ENCODE data around the gene SH3GL1.

The SH3GL1 gene

DNA sequence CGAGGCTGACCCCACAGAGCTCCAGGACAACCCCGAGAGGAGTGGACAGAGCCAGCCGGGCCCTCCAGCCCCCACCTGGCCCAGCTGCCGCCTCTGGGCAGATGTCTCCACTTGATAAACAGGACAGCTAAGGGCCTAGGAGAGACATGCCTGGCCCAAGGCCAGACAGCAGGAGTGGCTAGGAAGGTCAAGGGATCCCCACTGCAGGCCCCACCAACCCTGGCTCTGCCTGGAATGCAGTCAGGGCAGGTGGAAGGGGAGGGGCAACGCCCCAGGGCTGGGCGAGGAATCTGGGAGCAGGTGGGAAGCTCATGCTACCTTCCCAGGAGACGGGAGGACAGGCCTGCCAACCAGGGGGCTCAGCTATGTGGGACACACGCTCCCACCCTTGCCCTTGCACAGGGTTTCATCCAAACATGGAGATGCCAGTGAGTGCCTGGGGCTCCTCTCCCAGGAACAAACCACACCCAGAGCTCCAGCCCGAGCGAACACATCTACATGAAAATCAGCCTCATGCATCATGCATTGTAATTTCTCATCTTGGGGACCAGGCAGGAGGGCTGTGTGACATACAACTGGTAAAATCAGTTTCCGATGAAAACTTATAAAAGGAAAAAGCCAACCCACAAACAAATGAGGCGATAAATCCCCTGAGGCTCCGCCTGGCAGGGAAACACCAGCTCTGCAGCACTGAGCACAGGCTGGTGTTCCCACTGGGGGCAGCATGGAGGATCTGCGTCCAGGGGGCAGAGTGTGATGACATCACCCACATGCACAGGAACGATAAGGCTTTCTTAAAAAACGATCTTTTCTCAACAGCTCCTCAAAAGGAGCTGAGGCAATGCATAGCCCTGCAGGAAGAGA lies 25.0 kb downstream of the SH3GL1 start:
- DNase-seq, result no peak

DNA sequence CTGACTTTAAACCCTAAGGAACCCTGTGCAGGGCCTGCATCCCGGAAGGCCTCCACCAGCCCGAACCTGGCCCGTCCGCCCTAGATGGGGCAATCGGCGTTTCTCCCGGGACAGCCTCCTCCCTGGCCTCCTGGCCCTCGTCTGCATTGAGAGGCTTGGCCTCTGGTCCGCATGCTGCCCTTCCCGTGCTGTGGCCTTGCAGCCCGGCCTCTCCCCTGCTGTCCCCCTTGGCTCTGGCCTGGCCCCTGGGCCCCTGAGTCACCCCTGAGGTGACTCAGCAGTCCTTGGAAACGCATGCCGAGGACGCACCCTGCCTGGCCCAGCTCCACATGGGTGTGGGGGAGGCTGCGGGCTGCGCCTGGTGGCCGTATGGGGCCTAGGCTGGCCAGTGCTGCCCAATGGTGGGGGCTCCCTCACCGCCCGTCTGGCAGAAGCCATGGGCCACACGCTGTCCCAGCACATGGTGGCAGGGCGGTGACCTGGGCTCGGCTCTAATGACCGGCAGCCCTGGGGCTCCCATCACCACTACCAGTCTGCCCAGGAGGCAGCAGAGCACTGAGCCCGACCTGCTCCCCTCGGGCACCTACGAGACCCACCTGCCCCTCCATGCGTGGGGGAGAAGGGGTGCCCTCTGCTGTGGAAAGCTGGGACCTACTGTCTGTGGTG lies 25.7 kb downstream of the SH3GL1 start:
- no peak for DNase-seq

DNA sequence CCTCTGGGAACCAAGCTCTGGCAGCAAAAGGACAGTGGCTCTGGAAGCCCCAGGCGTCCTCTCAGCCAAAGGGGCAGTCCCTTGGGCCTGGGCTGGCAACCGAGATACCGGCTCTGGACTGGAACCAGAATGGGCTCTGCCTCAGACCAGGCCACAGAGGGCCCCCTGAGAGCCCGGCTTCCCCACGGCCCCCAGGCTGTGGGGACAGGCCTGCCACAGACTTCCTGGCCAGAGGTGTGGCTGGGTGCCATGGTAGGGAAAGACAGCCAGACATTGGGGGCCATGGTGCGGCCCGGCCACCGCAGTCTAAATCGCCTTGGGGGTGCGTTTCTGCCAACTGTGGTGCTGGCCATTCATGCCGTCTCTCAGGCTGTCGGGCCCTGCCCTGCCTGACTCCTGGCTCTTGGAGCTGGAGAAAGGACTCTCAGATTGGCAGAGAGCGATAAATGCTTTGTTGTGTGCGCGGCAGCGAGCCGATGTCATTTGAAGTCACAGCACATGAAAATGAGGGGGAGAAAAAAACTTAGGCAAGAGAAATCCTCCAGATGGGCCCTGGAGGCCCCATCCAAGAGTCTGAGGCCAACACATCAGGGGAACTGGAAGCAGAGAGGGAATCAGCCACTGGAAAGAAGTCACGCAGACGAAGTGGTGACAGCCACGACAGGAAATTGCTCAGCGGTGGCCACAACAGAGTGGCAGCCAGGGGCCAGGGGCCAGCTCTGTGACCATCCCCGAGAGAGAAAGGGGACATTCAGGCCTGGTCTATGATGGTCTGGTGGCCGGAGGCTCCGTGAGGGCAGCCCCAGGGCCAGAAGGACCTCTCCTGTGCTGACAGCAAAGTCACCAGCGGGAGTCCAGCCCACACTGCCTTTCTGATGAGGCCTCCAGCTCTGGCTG lies 26.5 kb downstream of the SH3GL1 start:
- no peak for DNase-seq

DNA sequence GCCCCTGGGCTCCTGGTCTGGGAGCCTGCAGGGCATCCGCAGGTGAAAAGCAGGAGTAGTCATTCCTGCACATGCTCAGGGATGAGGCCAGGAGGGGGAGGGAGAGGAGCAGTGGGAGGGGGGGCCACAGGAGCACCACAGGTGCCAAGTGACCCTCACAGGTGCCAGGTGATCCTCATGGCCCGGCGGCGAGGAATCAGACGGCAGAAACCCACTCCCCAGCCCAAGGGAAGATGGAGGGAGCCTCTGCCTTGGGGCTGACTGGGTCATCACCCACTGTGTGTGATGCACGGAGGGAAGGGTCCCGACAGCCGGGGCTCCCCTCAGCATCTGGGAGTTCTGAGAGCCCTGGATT lies 27.4 kb downstream of the SH3GL1 start:
- no peak for DNase-seq

DNA sequence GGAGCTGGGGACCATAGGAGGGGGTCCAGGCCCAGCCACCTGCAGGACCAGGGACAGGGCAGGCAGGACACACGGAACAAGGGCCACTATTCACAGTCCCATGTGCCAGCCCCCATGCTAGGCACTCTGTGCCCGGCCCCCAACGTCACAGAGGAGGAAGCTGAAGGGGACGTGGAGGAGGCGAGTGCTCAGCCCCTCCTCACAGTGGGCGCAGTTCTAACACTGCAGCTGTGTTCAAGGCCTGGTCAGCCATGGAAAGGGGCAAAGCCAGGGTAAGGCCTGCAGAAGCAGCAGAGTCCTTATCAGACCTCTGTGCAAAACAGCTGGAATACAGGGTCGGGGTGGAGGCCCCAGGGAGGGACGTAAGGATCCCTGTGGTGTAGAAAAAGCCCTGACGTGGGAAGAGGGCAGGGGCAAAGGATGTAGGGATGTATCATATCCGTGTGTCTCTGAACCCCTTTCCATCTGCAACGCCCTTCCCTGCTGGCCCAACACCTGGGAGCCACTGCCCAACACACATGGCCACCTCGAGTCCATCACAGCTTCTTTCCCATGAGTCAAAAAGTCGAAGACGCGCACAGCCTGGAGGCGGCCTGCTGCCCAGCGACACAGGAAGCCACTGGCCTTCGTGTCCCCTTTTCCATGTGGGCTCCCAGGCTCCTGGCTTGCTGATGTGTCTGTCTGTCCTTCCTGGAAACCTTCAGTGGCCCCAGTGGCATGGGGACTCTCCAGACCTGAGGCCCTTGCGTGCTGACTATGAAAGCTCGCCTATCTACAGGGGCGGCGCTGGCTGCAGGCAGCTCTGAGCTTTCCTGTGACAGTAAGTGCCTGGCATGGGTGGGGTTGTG lies 28.0 kb downstream of the SH3GL1 start:
- no peak for DNase-seq

DNA sequence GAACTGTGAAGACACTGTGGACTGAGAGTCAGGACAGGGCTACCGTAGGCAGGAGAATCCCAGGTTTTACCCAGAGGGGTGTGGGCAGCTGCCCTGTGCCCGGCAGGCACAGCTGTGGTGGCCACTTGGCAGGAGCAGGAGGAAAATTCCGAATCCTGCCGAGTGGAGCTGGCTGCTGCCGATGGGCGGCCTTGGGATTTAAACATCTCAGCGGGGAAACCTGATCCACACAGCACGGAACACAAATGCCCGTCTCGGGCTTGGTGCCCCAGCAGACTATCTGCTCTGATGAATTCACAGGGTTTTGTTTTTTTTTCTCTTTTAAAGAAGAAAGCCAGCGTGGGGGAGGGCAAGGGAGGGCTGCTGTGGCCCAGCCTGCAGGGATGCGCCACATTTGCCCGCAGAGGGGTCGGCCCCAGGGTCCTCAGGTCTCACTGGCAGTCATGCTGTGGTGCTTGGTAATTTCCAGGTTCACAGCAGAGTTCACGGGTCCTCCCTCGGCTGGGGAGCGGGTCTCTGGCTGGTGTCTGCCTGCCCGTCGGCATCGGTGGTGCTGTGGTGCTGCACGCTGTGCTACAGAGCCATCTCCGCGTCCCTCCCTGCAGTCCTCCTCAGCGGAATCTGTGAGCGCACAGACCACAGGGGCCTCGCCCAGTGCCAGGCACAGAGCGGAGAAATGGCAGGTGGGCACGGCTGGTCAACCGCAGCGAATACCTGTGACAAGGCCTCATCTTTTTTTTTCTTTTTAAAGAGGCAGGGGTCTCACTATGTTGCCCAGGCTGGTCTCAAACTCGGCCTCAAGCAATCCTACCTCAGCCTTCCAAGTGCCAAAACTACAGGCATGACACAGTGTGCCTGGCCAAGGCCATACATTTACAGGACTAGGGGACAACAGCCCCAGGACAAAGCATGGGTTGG lies 28.8 kb downstream of the SH3GL1 start:
- DNase-seq, result no peak

DNA sequence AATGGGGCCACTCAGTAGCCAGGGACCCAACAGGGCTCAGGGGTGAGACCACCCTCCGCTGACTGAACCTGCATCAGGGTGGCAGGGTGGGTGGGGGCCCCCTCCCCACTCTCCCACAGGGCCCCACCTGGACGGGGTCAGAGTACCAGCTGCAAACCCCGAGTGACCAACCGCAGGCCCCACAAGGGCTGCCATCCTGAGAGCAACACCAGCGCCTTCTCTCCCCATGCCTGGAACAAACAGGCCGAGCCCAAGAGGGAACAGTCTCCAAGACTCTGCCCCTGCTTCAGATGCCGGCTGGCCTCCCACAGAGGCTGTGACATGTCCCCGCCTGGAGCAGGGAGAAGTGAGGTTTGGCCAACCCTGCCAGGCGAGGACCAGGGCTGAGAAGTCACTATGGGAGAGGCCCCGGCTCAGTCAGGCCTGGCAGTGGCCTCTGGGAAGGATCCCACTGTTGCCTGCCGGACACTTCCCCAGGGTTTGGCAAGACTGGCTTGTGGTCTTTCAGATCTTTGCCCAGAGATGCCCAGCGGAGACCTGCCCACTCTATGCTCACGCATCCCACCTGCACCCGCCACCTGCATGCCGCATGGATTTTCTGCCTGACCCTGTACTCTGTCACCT lies 29.8 kb downstream of the SH3GL1 start:
- DNase-seq, result no peak

DNA sequence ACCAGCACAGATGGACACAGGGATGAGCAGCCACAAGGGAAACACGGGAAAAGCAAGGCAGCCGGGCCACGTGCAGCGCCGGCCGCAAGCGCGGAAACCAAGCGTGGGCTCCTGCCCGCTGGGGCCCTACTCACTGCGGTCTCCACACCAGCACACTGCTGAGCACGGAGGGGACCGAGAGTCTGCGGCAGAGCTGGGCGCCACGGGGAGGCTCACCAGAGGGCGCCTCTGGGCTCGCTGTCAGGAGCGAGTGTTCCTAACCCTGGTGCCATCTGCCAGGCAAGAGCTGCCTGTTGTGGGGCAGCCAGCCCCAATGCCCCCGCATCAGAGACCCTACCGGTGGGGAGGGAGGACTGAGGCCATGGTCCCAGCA lies 30.5 kb downstream of the SH3GL1 start:
- no peak for DNase-seq

DNA sequence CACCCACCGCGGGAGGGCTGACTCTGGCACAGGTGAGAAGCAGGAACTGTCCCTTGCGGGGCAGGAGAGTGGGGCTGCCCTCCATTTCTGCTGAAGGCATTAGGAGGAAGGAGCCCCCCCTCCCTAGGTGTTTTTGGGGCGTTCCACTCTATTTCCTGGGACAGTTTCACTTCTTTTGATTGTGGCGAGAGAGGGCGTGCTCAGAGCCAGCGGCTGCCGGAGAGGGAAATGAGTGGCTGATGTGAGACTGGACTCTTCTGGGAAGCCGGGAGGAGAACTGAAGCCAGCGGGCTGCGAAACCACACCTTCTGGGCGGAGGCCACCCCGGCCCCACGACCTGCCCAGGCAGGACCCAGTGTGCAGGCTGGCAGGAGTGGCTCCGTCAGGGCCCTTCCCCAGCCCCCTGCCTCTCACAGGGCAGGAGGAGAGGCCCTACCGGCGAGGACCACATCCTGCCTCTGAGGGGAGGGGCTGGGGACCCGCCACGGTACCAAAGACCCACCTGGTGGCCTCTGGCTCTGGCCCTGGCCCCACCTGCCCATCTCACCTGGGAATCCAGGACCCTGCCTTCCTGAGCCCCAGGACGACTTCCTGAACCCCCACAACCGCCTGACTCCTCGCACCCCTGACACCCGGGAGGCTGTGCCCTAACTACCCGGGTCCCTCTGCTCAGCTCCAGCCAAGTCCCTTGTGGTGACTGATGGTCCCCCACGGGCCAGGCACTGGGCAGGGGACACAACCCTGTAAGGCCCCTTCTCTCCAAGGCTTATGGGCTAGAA lies 31.0 kb downstream of the SH3GL1 start:
- no peak for DNase-seq

DNA sequence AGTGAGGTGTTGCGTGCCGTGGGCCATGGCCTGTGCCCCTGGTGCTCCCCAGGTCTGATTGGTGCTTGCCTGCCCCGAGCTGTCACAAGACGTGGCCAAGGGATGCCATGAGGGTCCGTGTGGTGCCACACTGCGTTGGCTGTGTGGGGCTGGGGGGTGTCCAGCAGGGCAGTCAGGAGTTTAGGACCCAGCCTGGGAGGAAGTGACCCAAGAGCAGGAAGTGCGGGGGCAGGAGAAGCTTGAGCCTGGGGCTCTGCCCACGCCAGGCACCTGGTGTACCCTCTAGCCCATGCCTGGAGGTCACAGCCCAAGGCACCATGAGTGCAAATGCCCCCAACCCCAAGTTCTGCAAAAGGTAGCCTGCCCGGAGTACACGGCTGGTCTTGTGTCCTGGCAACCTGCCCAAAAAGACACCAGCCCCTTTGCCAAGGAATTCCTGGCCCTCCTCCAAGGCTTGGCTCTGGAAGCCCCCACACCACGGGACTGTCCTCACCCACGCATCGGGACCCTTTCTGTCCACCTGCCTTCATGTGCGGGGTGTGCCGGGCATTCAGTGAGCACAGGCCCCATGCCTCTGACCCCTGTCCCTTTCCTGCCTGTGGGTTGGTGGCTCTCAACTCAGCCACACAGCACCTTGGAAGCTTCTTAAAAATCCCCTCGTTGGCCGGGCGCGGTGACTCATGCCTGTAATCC lies 32.1 kb downstream of the SH3GL1 start:
- no peak for DNase-seq

DNA sequence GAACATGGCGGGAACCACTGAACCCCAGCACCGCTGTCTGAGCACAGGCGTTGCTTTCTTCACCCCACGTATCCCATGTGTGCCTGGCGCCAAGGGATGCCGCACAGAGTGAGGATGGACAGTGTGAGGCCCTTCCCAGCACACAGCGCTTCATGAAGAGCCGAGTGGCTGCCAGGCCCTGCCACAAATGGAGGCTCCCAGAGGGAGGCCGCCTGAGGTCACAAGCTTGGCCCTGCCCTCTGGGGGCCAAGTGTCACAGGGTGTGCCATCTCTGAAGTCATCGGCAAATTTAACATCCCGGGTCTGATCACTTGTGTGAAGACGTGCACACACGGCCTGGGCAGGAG lies 32.6 kb downstream of the SH3GL1 start:
- DNase-seq, result no peak

DNA sequence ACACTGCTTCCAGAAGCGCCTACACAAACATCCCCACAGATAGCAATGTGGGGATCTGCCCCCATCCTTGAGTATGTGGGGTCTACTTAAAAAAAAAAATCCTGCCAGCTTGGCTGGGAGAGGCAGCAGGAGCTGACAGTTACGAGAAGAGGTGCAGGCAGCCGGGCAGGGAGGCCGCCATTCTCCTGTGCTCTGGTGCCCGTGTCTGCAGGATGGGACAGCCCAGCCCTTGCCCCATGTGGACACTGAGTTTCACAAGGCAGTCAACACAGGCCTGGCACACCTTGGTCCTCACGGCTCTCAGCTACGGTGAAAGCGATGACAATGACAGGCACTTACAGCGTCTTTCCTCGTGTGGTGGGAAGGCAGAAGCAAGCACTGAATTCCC lies 33.0 kb downstream of the SH3GL1 start:
- DNase-seq, result no peak

DNA sequence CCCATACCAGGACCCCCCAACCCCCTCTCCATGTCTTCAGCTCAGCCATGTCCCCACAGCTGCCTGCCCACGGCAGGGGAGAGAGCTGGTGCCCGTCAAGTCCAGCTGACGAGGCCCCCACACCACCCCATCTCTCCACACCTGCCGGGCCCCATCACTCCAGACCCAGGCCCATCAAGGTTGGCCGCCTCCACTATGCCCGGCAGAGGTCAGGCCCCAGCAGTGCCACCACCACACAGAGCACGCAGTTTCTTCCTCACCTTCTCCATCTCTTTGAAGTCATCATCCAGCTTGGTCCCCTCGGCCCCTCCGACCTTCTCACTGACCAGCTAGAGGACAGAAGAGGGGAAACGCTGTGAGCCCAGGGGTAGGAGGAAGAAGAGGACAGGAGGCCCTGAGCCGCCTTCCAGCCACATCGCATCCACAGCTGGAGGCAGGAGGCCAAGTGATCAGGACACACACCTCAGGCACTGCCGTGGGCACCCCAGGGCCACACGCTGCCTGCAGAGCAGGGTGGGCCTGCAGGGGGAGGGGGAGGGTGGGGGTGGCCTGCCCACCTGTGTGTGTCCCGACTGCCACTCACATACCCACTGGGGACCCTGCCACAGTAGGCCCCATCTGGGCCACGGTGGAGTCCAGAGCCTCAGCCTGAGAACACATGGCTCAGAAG lies 33.5 kb downstream of the SH3GL1 start:
- no peak for DNase-seq

DNA sequence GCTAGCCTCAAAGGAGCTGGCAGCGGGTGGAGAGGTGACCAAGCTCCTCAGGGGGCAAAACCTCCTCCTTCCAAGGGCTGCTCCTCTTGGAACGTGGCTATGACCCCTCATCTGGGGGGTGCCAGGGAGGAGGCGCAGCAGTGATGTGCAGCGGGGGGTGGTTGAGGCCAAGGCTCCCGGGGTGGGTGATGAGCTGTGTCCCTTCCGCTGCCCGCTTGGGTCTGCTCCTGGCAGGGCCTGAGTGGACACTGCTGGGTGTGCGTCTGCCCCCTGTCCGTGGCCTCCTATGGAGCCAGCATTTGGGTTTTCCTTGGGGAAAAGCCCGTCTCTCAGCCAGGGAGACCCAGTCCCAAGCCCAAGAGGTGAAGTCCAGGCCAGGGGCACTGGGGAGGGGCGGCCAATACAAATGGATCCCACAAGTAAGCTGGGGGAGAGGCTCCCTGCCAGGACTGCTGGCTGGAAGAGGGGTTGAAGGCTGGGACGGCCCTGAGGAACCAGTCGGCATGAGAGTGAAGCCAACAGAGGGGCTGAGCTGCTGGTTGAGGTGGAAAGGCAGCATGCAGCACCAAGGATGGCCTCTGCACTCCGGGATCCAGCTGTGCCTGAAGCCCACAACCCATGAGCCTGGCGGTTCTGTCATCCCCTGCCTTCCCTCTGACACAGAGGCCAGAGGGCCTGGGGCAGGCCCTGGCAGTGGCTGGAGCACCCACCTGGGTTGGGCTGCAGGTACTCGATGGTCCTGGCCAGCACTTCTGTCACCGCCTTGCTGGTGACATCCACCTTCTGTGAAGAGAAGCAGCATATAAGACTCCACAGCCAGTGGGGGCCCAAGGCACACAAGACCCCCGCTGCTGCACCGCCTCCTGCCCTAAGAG lies 34.3 kb downstream of the SH3GL1 start:
- DNase-seq, result no peak

DNA sequence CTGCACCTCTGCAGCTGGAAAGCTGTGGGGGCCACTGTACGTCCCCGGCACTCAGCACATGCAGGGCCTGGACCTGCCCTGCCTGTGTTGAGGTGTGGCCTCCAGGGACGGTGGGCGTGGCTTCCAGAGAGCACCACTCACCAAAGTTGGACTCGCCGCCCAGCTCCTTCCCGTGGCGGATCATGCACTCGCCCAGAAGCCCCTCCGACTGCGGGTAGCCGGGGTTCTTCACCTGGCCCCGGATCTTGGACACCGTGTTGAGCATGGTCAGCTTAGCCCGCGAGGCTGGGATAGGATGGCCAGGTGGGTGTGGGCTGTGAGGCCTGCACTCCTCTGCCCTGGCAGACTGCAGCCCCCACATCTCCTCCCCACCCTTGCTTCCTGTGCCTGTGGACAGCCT lies 35.0 kb downstream of the SH3GL1 start:
- no peak for DNase-seq

DNA sequence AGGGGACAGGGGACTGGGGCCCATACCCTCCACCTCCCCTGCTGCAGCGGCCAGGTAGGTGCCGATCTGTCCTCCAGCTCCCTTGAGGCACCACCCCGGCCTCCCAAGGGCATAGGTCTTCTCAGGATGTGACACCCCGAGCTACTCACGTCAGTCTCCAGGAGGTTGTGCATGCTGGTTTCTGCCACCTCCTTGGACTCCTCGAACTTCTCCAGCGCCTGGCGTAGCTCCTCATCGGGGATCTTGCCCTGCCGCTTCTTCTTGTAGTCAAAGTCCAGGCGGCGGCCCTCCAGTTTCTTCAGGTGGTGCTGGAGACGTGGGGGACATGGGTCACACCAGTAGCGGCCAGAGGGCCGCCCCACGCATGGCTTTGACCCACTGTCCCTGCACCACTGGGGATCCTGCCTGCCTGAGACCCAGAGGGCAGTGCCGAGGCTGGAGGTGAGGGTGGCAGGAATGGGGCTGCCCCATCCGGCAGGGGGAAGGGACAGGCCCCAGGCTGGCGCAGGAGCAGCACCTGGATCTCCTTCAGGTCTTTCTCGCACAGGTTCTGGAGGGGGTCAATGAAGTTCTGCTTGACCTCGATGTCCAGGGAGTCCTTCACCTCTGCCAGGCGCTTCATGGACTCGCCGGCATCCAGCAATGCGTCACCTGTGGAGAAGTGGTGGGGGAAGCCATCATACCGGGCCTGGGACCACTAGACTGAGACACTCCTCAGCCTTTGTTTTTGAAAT lies 36.6 kb downstream of the SH3GL1 start:
- DNase-seq, result no peak

DNA sequence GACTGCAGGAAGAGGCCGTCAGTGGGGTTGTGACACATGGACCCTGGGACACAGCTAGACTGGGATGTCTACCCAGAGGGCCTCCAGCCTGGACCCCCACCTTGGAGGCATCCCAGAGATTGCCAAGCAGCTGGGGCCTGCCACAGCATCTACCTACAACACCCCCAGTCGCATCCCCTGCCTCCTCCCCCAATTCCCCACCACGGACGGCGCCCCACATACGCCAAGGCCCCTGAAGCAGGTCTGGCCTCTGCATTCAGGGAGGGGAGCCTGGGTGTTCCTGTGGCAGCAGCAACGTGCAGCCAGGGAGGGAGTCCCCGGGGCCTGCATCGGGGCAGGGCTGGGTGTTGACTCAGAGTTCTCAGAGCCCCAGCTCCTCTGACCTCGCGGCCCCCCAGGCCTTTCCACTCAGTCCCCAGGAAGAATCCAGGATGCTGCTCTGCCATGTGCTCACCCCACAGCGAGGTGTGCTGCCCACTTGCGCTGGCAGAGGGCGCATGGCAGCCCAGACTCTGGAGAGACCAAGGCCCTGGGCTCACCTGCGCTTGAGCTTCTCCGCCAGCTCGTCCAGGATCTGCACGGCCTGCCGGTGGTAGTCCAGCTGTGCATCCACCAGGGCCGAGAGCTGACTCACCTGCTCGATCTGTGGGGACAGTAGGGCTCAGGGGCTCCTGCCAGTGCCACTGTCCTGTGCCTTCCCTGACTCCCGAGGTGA lies 37.4 kb downstream of the SH3GL1 start:
- DNase-seq, result no peak

Measured in NCI-H2029 treated with DMSO at 0.1 percent for 48 hours (cell line).